ENCODE results near the gene NUP210L. TPM values are rescaled to one million over a fixed set of nuclear protein-coding genes. Genes with fewer than 3 reads are reported as not detected.

Gene NUP210L
- total and polyA plus RNA-seq, 2 experiments from 2014 or later = 0.10 TPM; not detected in 1

DNA sequence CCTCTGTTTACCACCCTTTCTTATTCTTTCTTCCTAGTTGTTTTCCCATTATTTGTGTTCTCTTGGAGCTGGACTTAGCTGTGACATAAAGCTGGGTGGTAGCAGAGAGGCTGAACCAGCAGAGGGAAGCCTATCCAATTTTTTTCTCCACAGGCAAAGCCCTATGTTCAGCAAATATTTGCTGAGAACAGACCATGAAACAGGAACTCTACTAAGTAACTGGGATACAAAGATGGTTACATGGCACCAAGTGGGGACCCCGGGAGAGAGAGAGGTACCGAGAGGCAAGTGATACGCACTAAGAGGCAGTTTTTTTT is 44.6 kb upstream of the NUP210L start:
- H3K4me1 Mint-ChIP-seq = peaks cover 8% of the 10 kb centered on the region; the same call in 1 of the 3 replicates
- Histone ChIP-seq H3K79me2 (replicated peaks; ENCODE audit: insufficient read depth) (no peaks in the 10 kb centered on the region), H3K9me2 (ENCODE audit: insufficient read depth) (no peaks in the 10 kb centered on the region), H2AFZ (peak overlapping the region; percentile 80), H3K4me1 (ENCODE audit: insufficient read depth) (peaks cover 4% of the 10 kb centered on the region; the same call in 1 of the 2 replicates), H4K20me1 (replicated peaks; ENCODE audit: insufficient read depth) (no peaks in the 10 kb centered on the region), H3K27me3 (ENCODE audit: insufficient read depth) (no peaks in the 10 kb centered on the region), H3K4me3 (peak overlapping the region; percentile 17; the same call in 1 of the 2 replicates), H3K27ac (ENCODE audit: low read depth) (no peak overlapping the region), H3F3A (replicated peaks; ENCODE audit: low read depth) (peaks cover 6% of the 10 kb centered on the region; the same call in 1 of the 2 replicates), H3K36me3 (ENCODE audit: insufficient read depth) (no peaks in the 10 kb centered on the region), H3K4me2 (peak overlapping the region; percentile 23)
- no peak for DNase-seq (ENCODE audit: low spot score)
- peak; percentile 34 for ATAC-seq
- no peaks in the 10 kb centered on the region for H3K9me3 Mint-ChIP-seq
- H3K27me3 Mint-ChIP-seq (ENCODE audit: insufficient read depth, low read depth, poor library complexity) = peaks cover 6% of the 10 kb centered on the region
- no peaks in the 10 kb centered on the region; the same call in 2 of the 3 replicates for H3K36me3 Mint-ChIP-seq (ENCODE audit: low read depth)
- no peak overlapping the region for H3K27ac Mint-ChIP-seq
- TF ChIP-seq, protein P1, sequence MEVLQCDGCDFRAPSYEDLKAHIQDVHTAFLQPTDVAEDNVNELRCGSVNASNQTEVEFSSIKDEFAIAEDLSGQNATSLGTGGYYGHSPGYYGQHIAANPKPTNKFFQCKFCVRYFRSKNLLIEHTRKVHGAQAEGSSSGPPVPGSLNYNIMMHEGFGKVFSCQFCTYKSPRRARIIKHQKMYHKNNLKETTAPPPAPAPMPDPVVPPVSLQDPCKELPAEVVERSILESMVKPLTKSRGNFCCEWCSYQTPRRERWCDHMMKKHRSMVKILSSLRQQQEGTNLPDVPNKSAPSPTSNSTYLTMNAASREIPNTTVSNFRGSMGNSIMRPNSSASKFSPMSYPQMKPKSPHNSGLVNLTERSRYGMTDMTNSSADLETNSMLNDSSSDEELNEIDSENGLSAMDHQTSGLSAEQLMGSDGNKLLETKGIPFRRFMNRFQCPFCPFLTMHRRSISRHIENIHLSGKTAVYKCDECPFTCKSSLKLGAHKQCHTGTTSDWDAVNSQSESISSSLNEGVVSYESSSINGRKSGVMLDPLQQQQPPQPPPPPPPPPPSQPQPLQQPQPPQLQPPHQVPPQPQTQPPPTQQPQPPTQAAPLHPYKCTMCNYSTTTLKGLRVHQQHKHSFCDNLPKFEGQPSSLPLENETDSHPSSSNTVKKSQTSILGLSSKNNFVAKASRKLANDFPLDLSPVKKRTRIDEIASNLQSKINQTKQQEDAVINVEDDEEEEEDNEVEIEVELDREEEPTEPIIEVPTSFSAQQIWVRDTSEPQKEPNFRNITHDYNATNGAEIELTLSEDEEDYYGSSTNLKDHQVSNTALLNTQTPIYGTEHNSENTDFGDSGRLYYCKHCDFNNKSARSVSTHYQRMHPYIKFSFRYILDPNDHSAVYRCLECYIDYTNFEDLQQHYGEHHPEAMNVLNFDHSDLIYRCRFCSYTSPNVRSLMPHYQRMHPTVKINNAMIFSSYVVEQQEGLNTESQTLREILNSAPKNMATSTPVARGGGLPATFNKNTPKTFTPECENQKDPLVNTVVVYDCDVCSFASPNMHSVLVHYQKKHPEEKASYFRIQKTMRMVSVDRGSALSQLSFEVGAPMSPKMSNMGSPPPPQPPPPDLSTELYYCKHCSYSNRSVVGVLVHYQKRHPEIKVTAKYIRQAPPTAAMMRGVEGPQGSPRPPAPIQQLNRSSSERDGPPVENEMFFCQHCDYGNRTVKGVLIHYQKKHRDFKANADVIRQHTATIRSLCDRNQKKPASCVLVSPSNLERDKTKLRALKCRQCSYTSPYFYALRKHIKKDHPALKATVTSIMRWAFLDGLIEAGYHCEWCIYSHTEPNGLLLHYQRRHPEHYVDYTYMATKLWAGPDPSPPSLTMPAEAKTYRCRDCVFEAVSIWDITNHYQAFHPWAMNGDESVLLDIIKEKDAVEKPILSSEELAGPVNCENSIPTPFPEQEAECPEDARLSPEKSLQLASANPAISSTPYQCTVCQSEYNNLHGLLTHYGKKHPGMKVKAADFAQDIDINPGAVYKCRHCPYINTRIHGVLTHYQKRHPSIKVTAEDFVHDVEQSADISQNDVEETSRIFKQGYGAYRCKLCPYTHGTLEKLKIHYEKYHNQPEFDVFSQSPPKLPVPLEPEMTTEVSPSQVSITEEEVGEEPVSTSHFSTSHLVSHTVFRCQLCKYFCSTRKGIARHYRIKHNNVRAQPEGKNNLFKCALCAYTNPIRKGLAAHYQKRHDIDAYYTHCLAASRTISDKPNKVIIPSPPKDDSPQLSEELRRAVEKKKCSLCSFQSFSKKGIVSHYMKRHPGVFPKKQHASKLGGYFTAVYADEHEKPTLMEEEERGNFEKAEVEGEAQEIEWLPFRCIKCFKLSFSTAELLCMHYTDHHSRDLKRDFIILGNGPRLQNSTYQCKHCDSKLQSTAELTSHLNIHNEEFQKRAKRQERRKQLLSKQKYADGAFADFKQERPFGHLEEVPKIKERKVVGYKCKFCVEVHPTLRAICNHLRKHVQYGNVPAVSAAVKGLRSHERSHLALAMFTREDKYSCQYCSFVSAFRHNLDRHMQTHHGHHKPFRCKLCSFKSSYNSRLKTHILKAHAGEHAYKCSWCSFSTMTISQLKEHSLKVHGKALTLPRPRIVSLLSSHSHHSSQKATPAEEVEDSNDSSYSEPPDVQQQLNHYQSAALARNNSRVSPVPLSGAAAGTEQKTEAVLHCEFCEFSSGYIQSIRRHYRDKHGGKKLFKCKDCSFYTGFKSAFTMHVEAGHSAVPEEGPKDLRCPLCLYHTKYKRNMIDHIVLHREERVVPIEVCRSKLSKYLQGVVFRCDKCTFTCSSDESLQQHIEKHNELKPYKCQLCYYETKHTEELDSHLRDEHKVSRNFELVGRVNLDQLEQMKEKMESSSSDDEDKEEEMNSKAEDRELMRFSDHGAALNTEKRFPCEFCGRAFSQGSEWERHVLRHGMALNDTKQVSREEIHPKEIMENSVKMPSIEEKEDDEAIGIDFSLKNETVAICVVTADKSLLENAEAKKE (CRISPR knock-in tag; IDR thresholded peaks at IDR 0.05) = no peak
- TF ChIP-seq ZNF114 (CRISPR knock-in tag; IDR thresholded peaks at IDR 0.05) = no peak
- no peak overlapping the region for H3K4me3 Mint-ChIP-seq

DNA sequence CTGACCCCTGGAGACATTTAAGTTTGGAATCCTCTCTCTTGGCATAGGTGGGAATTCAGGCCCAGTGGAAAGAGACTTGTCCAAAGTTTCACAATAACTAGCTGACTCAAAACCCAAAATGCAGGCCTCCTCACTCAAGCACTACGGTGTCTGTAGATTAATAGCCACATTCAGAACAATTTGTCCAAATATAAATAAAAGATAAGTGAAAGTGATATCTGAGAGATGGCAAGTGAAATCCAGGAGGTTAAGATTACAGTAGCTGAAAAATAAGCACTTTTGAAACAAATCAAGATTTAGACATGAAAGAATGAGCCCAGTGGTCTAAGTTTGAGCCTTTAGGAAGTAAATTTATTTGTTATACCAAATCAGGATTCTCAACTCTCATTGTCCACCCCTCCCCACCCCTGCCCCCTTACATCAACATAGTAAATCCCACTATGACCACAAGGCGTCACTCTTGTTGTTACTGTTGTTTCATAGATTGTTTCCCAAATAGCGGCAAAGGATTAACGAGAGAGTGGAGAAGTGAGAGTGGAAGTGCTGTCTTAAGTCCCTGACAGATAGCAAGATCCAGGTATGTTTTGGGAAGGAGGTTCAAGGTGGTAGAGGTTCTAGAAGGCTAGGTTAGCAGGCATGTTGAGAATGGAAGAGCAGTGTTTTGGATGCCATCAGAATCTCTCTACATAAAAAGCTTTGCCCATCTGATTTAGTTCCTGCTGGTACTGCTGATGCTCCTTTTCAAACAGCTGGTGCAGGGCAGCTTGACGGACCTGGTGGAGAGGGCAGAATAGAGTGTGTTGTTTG is 44.1 kb upstream of the NUP210L start:
- Mint-ChIP-seq H3K4me1 (peaks cover 8% of the 10 kb centered on the region; the same call in 1 of the 3 replicates), H3K27ac (peak overlapping the region; percentile 59; the same call in 1 of the 2 replicates), H3K9me3 (no peaks in the 10 kb centered on the region), H3K36me3 (ENCODE audit: low read depth) (no peaks in the 10 kb centered on the region; the same call in 2 of the 3 replicates), H3K27me3 (ENCODE audit: insufficient read depth, low read depth, poor library complexity) (peaks cover 8% of the 10 kb centered on the region), H3K4me3 (no peak overlapping the region)
- H3K9me2 ChIP-seq (ENCODE audit: insufficient read depth) = no peaks in the 10 kb centered on the region
- peaks cover 4% of the 10 kb centered on the region; the same call in 1 of the 2 replicates for H3K4me1 ChIP-seq (ENCODE audit: insufficient read depth)
- DNase-seq (ENCODE audit: low spot score) = peak; percentile 90
- TF ChIP-seq, protein P2, sequence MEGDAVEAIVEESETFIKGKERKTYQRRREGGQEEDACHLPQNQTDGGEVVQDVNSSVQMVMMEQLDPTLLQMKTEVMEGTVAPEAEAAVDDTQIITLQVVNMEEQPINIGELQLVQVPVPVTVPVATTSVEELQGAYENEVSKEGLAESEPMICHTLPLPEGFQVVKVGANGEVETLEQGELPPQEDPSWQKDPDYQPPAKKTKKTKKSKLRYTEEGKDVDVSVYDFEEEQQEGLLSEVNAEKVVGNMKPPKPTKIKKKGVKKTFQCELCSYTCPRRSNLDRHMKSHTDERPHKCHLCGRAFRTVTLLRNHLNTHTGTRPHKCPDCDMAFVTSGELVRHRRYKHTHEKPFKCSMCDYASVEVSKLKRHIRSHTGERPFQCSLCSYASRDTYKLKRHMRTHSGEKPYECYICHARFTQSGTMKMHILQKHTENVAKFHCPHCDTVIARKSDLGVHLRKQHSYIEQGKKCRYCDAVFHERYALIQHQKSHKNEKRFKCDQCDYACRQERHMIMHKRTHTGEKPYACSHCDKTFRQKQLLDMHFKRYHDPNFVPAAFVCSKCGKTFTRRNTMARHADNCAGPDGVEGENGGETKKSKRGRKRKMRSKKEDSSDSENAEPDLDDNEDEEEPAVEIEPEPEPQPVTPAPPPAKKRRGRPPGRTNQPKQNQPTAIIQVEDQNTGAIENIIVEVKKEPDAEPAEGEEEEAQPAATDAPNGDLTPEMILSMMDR (conservative IDR thresholded peaks at IDR 0.05; ENCODE audit: low read depth in 2 of 2) = peak; percentile 76 to 81
- no peak for TF ChIP-seq JUNB (IDR thresholded peaks at IDR 0.05; ENCODE audit: unreplicated experiment)
- no peaks in the 10 kb centered on the region for H3K27me3 ChIP-seq (ENCODE audit: insufficient read depth)
- H3K4me3 ChIP-seq = peak overlapping the region; percentile 17; the same call in 1 of the 2 replicates
- no peaks in the 10 kb centered on the region for H4K20me1 ChIP-seq (replicated peaks; ENCODE audit: insufficient read depth)
- no peak overlapping the region for H3K27ac ChIP-seq (ENCODE audit: low read depth)
- peak; percentile 91 for ATAC-seq
- no peaks in the 10 kb centered on the region for H3K79me2 ChIP-seq (replicated peaks; ENCODE audit: insufficient read depth)
- H3K4me2 ChIP-seq = peak overlapping the region; percentile 23
- H2AFZ ChIP-seq = peak overlapping the region; percentile 80
- H3F3A ChIP-seq (replicated peaks; ENCODE audit: low read depth) = peaks cover 6% of the 10 kb centered on the region; the same call in 1 of the 2 replicates
- no peaks in the 10 kb centered on the region for H3K36me3 ChIP-seq (ENCODE audit: insufficient read depth)
